Measurements from ENCODE around the gene PTN.

The PTN gene
- total RNA-seq, result 0 reads per million in 4 donors

- DNase-seq, result no peak
Measured at GRCh38 chr7:137343281-137343841, at the start of gene PTN. TSS of gene PTN (minus strand) at chr7:137343733. CDS start at chr7:137254973, 88,760 bp downstream.

- DNase-seq, result no peak
Measured at GRCh38 chr7:137390076-137390475, 46.5 kb upstream of the PTN start.

GRCh38 chr7:137388916-137389315 lies 45.4 kb upstream of the PTN start:
- no peak for DNase-seq

GRCh38 chr7:137386966-137387365 lies 43.4 kb upstream of the PTN start:
- no peak for DNase-seq

- DNase-seq, result no peak
Measured at GRCh38 chr7:137381045-137381444, 37.5 kb upstream of the PTN start.

- no peak for DNase-seq
Measured at GRCh38 chr7:137373507-137373906, 30.0 kb upstream of the PTN start.

GRCh38 chr7:137371616-137372015 lies 28.1 kb upstream of the PTN start:
- no peak for DNase-seq

GRCh38 chr7:137366995-137367394 lies 23.5 kb upstream of the PTN start:
- no peak for DNase-seq

GRCh38 chr7:137363683-137364082 lies 20.1 kb upstream of the PTN start:
- DNase-seq, result no peak

GRCh38 chr7:137360087-137360679 lies 16.6 kb upstream of the PTN start:
- no peak for DNase-seq

GRCh38 chr7:137354961-137355360 lies 11.4 kb upstream of the PTN start:
- no peak for DNase-seq

GRCh38 chr7:137354396-137354795 lies 10.9 kb upstream of the PTN start:
- DNase-seq, result no peak

- no peak for DNase-seq
Measured at GRCh38 chr7:137351941-137352340, 8.4 kb upstream of the PTN start.

GRCh38 chr7:137345799-137346449 lies 2.4 kb upstream of the PTN start:
- DNase-seq, result no peak

- no peak for DNase-seq
Measured at GRCh38 chr7:137342828-137343261, 688 bp downstream of the PTN start.

GRCh38 chr7:137342265-137342664 lies 1.3 kb downstream of the PTN start:
- DNase-seq, result no peak

GRCh38 chr7:137337902-137338301 lies 5.6 kb downstream of the PTN start:
- DNase-seq, result no peak

- no peak for DNase-seq
Measured at GRCh38 chr7:137335814-137336213, 7.7 kb downstream of the PTN start.

GRCh38 chr7:137331378-137331777 lies 12.2 kb downstream of the PTN start:
- no peak for DNase-seq

GRCh38 chr7:137329411-137329810 lies 14.1 kb downstream of the PTN start:
- no peak for DNase-seq

- DNase-seq, result no peak
Measured at GRCh38 chr7:137328373-137329120, 15.0 kb downstream of the PTN start.

GRCh38 chr7:137325927-137326326 lies 17.6 kb downstream of the PTN start:
- DNase-seq, result no peak

All from T-helper 1 cell (primary cell).